ENCODE measurements around the gene ST6GALNAC5.

Gene ST6GALNAC5

GRCh38 chr1:76843821-76844464 is 23.3 kb upstream of the ST6GALNAC5 start:
- CTCF ChIA-PET: no interaction called here
- H3K4me3 ChIP-seq (ENCODE audit: low read depth, low read length): no peak overlapping the region
- POLR2A ChIA-PET: no interaction called here

More at GRCh38 chr1:76843821-76844464, 23.3 kb upstream of the ST6GALNAC5 start:
- TF ChIP-seq, protein P1, sequence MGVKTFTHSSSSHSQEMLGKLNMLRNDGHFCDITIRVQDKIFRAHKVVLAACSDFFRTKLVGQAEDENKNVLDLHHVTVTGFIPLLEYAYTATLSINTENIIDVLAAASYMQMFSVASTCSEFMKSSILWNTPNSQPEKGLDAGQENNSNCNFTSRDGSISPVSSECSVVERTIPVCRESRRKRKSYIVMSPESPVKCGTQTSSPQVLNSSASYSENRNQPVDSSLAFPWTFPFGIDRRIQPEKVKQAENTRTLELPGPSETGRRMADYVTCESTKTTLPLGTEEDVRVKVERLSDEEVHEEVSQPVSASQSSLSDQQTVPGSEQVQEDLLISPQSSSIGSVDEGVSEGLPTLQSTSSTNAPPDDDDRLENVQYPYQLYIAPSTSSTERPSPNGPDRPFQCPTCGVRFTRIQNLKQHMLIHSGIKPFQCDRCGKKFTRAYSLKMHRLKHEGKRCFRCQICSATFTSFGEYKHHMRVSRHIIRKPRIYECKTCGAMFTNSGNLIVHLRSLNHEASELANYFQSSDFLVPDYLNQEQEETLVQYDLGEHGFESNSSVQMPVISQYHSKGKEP (tag by site-specific recombination; IDR thresholded peaks at IDR 0.05): no peak
- TF ChIP-seq ZSCAN23 (tag by site-specific recombination; IDR thresholded peaks at IDR 0.05) (no peak), BCL11B (tag by site-specific recombination; IDR thresholded peaks at IDR 0.05; ENCODE audit: low read depth) (no peak), ZFP37 (tag by site-specific recombination; IDR thresholded peaks at IDR 0.05) (no peak), ZSCAN4 (tag by site-specific recombination; IDR thresholded peaks at IDR 0.05) (no peak), ZNF140 (tag by site-specific recombination; IDR thresholded peaks at IDR 0.05) (no peak), ZNF629 (tag by site-specific recombination; IDR thresholded peaks at IDR 0.05) (no peak), ZNF660 (tag by site-specific recombination; IDR thresholded peaks at IDR 0.05) (no peak), ZNF830 (tag by site-specific recombination; IDR thresholded peaks at IDR 0.05; ENCODE audit: low read depth) (no peak), ZNF133 (tag by site-specific recombination; IDR thresholded peaks at IDR 0.05) (no peak), IKZF3 (tag by site-specific recombination; IDR thresholded peaks at IDR 0.05) (no peak), ELK4 (IDR thresholded peaks at IDR 0.05; ENCODE audit: borderline replicate concordance, low read depth, low read length) (no peak), ZNF175 (tag by site-specific recombination; IDR thresholded peaks at IDR 0.05) (no peak), ZNF148 (tag by site-specific recombination; IDR thresholded peaks at IDR 0.05; ENCODE audit: borderline replicate concordance) (no peak), ZXDB (tag by site-specific recombination; IDR thresholded peaks at IDR 0.05) (no peak), ZNF10 (tag by site-specific recombination; IDR thresholded peaks at IDR 0.05) (no peak)
- TF ChIP-seq, protein P2, sequence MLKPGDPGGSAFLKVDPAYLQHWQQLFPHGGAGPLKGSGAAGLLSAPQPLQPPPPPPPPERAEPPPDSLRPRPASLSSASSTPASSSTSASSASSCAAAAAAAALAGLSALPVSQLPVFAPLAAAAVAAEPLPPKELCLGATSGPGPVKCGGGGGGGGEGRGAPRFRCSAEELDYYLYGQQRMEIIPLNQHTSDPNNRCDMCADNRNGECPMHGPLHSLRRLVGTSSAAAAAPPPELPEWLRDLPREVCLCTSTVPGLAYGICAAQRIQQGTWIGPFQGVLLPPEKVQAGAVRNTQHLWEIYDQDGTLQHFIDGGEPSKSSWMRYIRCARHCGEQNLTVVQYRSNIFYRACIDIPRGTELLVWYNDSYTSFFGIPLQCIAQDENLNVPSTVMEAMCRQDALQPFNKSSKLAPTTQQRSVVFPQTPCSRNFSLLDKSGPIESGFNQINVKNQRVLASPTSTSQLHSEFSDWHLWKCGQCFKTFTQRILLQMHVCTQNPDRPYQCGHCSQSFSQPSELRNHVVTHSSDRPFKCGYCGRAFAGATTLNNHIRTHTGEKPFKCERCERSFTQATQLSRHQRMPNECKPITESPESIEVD (tag by site-specific recombination; IDR thresholded peaks at IDR 0.05): no peak
- TF ChIP-seq, protein P3, sequence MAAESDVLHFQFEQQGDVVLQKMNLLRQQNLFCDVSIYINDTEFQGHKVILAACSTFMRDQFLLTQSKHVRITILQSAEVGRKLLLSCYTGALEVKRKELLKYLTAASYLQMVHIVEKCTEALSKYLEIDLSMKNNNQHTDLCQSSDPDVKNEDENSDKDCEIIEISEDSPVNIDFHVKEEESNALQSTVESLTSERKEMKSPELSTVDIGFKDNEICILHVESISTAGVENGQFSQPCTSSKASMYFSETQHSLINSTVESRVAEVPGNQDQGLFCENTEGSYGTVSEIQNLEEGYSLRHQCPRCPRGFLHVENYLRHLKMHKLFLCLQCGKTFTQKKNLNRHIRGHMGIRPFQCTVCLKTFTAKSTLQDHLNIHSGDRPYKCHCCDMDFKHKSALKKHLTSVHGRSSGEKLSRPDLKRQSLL (tag by site-specific recombination; IDR thresholded peaks at IDR 0.05): no peak
- TF ChIP-seq, protein P4, sequence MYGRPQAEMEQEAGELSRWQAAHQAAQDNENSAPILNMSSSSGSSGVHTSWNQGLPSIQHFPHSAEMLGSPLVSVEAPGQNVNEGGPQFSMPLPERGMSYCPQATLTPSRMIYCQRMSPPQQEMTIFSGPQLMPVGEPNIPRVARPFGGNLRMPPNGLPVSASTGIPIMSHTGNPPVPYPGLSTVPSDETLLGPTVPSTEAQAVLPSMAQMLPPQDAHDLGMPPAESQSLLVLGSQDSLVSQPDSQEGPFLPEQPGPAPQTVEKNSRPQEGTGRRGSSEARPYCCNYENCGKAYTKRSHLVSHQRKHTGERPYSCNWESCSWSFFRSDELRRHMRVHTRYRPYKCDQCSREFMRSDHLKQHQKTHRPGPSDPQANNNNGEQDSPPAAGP (tag by site-specific recombination; IDR thresholded peaks at IDR 0.05): no peak
- H3K9me3 ChIP-seq (ENCODE audit: control insufficient read depth, insufficient read depth, low read depth, low read length): no peaks in the 10 kb centered on the region; the same call in 1 of the 2 replicates
- no peaks in the 10 kb centered on the region for H3K36me3 ChIP-seq (ENCODE audit: control insufficient read depth in 2 of 2, insufficient read depth in 1 of 2, low read length in 2 of 2)
- no peaks in the 10 kb centered on the region for H3K4me1 ChIP-seq (ENCODE audit: control insufficient read depth, insufficient read depth, low read length)
- no peak overlapping the region for H3K27ac ChIP-seq (ENCODE audit: extremely low read depth, low read depth, low read length)
